HG02678 (cell line): ENCODE measurements around the gene PSMA2.
"Not testable (repeated sequence)": the region's sequence is repeated elsewhere in the genome, so short reads cannot be mapped to it uniquely, and the experiment has no call there.

Source experiments
- ATAC-seq: cut with Tn5 transposase; IDR thresholded peaks from one replicate; pipeline ENCODE4 v1.9.1; 2021; ENCODE audit warnings: mild to moderate bottlenecking, moderate library complexity; ENCODE audit not compliant: unreplicated experiment

PSMA2 gene

DNA sequence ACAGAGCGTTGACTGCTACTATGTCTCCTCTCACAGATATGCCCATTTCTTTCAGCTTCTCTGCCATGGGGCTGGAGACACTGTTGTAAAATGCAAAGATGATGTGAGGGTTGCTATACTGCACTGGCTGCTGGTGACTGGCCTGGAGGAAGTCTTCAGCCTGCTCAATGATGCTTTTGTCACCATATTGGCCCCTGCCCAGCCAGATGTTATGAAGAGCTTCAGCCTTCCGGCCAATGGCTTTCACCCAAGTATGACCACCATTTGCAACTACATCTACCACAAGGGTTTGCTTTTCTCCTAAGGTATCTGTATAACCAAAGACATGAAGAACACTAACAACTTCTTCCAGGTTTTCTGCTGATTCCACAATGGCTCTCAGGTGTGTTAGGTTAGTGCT lies 21.7 kb downstream of the PSMA2 start:
- ATAC-seq: no peak

DNA sequence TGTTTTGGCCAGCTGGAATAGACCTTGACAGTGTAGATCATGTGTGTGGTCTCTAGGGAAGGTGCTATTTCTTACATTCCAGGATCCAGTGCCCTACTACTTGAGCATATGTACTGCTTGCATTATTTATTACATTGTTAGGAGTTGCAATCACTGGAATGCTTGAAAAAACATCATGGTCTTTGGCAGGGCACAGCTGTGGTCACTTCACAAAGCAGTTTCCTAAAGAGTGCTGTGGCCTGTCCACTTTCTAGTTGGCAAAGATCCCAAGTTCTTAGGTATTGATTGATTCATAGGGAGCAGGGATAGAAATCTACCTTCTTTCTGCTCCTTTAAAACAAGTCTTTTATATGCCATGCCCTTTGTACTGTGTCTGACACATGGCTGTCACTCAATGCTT lies 24.7 kb downstream of the PSMA2 start:
- no peak for ATAC-seq

DNA sequence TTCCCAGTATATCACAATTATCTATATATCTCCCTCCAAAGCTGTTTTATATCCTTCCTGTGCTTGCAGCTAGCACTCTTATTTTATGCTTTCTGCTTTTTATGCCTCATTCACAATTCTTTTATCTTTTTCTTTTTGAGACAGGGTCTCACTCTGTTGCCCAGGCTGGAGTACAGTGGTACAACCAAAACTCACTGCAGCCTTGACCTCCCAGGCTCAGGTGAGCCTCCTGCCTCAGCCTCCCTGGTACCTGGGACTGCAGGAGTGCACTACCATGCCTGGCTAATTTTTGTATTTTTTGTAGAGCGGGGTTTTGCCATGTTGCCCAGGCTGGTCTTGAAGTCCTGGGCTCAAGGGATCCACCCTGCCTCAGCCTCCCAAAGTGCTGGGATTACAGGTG lies 25.8 kb downstream of the PSMA2 start:
- ATAC-seq: no peak

DNA sequence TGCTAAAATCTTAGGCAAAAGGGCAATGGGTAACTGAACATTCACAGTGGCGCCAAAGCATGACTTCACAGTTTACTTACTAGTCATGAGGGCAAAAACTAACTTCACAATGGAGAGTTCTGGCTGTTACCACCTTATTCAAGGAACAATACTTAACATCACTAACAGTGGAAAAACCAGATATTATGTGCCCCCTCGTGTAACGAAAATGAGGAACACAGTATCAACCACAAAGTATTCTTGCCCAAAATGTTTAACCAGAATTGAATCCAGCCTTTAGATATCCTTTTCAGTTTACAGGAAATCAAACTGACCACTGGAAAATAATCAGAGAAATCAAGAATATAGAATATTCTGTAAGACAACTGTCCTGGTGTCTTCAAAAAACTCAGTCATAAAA lies 29.6 kb downstream of the PSMA2 start:
- ATAC-seq: no peak

DNA sequence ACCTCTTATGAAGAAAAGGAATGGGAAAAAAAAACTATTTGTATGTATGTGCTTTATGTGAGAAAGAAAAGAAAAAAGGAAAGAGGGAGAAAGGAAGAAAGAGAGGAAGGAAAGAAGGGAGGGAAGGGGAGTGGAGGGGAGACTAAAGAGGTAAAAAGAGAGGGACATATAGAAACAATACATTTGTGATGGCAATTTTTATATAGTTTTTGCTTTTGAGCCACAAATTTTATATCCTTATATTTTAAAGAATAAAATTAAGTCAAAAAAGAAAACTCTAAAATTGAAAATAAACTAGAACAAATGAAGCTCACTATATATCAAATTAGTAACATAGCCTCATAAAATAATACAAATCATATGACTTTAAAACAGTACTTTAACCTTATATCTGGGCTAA lies 31.1 kb downstream of the PSMA2 start:
- no peak for ATAC-seq

DNA sequence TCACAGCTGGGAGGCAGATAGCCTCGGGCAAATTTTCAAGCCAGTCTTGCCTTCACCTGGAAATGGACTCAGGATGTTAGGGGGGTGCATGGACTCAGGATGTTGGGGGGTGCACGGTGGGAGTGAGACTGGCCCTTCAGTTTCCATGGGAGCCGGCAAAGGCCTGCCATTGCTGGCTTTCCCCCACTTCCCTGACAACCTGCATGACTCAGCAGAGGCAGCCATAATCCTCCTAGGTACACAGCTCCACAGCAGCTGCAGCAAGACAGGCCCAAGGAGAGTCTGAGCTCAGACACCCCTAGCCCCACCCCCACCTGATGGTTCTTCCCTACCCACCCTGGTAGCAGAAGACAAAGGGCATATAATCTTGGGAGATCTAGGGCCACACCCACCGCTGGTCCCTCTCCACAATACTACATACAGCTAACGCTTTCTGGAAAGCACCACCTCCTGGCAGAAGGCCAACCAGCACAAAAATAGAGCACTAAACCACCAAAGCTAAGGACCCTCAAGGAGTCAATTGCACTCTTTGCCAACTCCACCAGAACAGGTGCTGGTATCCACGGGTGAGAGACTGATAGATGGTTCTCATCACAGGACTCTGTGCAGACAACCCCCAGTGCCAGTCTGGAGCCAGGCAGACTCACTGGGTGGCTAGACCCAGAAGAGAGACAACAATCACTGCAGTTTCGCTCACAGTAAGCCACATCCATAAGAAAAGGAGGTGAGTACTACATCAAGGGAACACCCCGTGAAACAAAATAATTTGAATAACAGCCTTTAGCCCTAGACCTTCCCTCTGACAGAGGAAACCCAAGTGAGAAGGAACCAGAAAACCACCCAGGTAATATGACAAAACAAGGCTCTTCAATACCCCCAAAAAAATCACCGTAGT lies 38.4 kb downstream of the PSMA2 start:
- ATAC-seq: no peak

DNA sequence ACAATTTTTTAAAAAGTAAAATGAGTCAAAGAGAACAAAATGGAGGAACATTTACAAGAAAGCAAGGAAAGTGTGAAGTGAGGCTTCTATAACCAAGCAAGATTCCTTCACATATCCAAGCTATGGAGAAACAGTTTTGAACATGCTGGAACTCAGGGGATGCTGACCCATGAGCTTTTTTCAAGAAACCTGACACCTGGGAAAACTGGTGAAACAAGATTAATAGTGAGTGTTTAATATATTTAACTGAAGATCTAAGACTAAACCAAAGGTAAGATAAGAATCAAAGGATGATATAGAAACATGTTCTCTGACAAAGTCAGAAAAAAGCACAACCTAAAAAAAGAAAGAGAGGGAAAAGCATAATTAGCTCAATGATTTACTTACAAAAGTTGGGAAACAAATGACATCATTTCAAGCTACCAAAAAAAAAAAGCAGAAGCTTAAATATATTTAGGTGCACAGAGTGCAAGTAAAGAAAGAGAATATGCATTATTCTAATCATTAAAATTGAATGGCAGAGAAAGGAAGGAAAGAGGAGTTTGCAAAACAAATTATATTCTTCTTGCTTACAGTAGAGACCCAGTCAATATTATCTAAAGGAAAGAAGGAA lies 45.0 kb downstream of the PSMA2 start:
- ATAC-seq: no peak

DNA sequence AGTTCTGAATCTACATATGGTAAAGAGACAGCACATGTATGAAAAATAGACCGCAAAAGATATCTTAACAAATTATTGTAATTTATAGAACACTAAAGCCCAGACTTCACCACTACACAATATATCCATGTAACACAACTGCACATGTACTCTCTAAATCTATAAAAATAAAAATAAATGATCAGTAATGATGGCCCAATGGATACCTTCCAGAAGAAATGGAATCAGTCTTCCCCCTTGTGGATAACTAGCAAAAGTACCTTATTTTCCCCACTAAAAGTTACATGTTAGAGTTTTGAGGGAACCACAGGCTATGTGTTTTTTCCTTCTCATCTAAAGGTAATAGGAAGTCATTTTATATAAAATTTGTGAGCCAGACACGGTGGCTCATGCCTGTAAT lies 45.8 kb downstream of the PSMA2 start:
- no peak for ATAC-seq

DNA sequence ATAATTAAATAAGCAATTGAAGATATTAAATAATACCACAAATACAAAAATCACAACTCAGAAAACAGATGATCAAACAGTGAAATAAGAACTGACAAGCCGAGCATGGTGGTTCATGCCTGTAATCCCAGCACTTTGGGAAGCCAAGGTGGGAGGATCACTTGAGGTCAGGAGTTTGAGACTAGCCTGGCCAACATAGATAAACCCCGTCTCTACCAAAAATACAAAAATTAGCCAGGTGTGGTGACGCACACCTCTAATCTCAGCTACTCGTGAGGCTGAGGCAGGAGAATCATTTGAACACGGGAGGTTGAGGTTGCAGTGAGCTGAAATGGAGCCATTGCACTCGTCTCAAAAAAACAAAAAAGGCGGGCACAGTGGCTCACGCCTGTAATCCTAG lies 46.8 kb downstream of the PSMA2 start:
- ATAC-seq: not testable (repeated sequence)

DNA sequence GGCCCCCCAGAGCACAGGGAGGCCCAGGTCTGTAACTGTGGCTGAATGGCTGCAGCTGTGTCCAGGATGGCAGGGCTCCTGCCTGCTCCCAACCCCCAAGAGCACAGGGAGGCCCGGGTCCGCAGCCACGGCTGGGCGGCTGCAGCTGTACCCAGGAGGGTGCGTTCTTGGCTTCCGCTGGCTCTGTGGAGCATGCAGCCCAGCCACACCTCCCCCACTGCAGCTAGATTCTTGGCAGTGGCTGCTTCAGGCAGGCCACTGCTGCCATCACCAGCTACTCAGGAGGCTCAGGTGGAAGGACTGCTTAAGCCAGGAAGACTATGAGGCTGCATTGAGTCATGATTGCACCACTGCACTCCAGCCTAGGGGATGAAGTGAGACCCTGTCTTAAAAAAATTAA lies 48.0 kb downstream of the PSMA2 start:
- ATAC-seq: no peak

DNA sequence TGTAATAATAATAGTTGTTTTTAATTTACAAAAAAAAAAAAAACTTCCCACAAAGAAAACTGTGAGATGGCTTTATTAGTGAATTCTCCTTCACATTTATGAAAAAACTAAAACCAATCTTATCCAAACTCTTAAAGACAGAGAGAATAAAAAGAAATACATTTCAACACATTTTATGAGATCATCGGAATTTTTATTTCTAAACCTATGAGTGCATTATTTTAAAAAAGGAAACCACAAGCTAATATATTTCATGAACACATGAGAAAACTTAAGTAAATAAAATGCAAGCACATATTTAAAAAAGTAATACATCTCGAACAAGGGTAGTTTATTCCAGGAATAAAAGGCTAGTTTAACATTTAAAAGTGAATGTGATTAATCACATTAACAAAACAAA lies 51.6 kb downstream of the PSMA2 start:
- ATAC-seq: no peak

DNA sequence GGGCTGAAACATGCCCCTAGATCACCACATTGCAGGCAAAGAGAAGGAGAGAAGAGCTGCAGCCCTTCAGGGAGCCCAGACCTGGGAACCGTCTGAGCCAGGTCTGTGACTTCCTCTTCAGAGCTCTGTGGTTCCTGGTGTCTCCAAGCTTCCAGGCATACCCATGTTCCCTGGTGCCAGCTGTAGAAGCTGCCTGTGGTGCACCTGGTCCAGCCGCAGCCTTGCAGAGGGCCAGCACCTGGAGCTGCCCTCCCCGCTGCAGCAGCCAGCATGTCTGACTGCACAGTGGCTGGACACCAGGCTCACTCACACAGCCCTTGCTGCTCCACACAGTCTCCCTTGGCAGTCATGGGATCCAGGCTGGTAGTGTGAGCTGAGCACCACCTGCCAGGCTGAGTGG lies 53.7 kb downstream of the PSMA2 start:
- ATAC-seq: no peak

DNA sequence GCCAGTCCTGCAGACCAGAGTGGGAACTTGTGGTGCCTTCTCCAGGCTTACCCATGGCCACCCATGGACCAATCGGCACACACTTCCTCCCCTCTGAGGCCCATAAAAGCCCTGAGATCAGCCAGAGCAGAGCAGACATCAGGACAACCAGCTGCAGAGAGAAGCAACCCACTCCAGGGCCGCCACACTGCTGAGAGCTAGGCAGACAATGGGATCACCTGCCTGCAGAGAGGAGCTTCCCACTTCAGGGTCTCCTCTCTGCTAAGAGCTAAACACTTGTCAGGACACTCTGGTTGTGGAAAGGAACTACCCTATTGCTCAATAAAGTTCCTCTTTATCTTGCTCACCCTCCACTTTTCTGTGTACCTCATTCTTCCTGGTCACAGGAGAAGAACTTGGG lies 54.1 kb downstream of the PSMA2 start:
- no peak for ATAC-seq

DNA sequence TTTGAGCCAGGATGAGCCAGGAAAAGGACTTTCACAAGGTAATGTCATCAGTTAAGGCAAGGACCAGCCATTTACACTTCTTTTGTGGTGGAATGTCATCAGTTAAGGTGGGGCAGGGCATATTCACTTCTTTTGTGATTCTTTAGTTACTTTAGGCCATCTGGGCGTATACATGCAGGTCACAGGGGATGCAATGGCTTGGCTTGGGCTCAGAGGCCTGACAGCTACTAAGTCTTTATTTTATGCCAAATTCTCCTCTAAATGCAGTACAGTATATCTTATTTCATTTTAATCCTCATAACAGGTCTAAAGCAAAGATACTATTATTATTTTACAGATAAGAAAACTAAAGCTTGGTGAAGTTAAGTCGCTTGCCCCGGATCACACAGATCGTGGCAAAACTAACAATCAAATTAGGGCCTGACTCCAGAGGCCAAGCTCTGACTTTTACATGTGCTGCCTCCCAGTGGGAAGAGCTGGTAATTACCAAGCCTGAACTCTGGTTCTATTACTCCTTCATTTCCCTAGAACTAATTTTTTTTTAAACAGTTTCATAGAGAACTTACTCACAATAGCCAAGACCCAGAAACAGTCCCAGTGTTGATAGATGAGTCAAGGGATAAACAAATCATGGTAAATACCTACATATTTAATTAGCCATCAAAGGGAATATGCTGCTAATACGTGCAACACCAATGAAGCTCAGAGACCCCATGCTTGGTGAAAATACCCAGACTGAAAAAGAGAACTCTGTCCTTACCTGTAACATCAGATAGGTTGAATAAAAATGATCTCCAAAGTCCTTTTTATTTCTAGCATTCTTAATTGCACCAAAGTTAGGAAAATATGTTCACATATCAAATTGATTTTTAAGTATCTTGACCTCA lies 55.5 kb downstream of the PSMA2 start:
- peak; percentile 90 for ATAC-seq

DNA sequence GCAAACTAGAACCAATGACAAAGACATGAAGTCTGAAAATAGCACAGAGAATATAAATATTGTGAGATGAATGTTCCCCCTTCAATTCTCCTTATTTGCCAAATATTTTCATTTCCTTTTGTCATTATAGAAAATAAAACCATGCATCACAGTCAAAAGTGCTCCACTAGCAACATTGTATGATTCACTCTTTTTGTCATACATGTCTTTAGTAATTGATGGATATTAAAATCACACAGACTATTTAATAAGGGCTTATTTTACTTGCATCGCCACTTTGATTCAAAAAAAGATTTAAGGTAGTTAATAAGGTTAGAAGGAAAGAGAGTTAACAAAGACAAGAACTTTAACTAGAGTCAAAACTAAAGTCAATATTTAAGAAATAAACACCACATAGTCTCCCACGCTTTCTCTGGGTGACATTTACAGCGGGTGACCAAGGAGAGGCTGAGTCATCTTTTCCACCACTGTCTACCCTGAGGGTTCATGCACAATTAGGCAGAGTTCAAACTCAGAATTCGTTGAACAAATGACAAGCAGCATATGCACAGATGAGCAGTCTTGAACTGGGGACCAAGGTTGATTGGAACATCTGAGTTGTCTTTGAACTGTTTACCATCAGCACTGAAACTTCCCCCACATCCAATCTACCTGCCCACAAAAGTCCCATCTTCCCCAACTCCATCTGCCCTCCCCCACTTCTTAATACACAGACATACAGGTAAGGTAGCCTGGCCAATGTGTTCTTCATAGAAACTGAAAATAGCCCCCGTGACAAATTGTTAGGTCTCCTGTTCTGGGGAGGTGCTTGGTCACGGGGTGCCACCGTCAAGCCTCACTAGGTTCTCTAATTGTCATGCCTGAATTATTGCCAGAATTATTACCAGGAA lies 62.6 kb downstream of the PSMA2 start:
- ATAC-seq: peak; percentile 98

DNA sequence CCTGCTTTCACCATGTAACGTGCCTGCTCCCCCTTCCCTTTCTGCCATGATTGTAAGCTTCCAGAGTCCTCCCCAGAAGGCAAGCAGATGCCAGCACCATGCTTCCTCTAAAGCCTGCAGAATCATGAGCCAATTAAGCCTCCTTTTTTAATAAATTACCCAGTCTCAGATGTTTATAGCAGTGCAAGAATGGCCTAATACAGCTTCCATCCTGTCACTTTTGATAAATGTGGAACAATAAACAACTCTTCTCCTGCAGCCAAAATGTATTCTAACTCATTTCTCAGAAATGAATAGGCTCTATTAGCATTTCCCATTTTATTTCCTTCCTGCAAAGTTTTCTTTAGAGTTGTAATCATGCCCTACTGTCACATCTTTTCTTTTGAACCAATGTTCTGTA lies 63.5 kb downstream of the PSMA2 start:
- no peak for ATAC-seq
